H9 (cell line): Measurements from ENCODE around the gene TAAR2. TPM values are rescaled to one million over a fixed set of nuclear protein-coding genes. Genes with fewer than 3 reads are reported as not detected.

Experiments used
- DNase-seq: peaks from one replicate; pipeline ENCODE4 v3.0.0-alpha.2; 2017
- H2AFZ ChIP-seq: one replicate; pipeline ENCODE4 v1.6.1; 2013; ENCODE audit warnings: mild to moderate bottlenecking, low read length, control low read depth, moderate library complexity
- H2AK5ac ChIP-seq: 2 replicates; pipeline ENCODE4 v1.6.1; 2013; ENCODE audit warnings: low read length, control low read depth, mixed read lengths; ENCODE audit not compliant: insufficient read length
- H2BK120ac ChIP-seq: one replicate; pipeline ENCODE4 v1.6.1; 2013; ENCODE audit warnings: low read depth, mild to moderate bottlenecking, low read length, control low read depth, inconsistent platforms; ENCODE audit not compliant: poor library complexity, severe bottlenecking
- H2BK12ac ChIP-seq: 2 replicates; pipeline ENCODE4 v1.6.1; 2013; ENCODE audit warnings: low read length, control low read depth, mixed read lengths, low read depth; ENCODE audit not compliant: insufficient read length
- H2BK15ac ChIP-seq: 2 replicates; pipeline ENCODE4 v1.6.1; 2013; ENCODE audit warnings: low read depth, low read length, control low read depth
- H2BK20ac ChIP-seq: one replicate; pipeline ENCODE4 v1.6.1; 2013; ENCODE audit warnings: low read depth, mild to moderate bottlenecking, low read length, control low read depth, inconsistent platforms; ENCODE audit not compliant: poor library complexity, severe bottlenecking
- H2BK5ac ChIP-seq: 2 replicates; pipeline ENCODE4 v1.6.1; 2013; ENCODE audit warnings: low read length, control low read depth, mixed read lengths; ENCODE audit not compliant: insufficient read length
- H3K14ac ChIP-seq: 2 replicates; pipeline ENCODE4 v1.6.1; 2013; ENCODE audit warnings: low read length, control low read depth; ENCODE audit not compliant: insufficient read depth
- H3K18ac ChIP-seq: 2 replicates; pipeline ENCODE4 v1.6.1; 2013; ENCODE audit warnings: low read depth, mild to moderate bottlenecking, mixed read lengths, low read length, control low read depth; ENCODE audit not compliant: insufficient read length
- H3K23ac ChIP-seq: 2 replicates; pipeline ENCODE4 v1.6.1; 2013; ENCODE audit warnings: low read length, control low read depth, mixed read lengths, low read depth; ENCODE audit not compliant: insufficient read length
- H3K23me2 ChIP-seq: 2 replicates; pipeline ENCODE4 v1.6.1; 2013; ENCODE audit warnings: low read depth, mild to moderate bottlenecking, mixed read lengths, low read length, control low read depth; ENCODE audit not compliant: insufficient read length, poor library complexity, severe bottlenecking
- H3K27ac ChIP-seq: 2 replicates; pipeline ENCODE4 v1.5.1; 2013; ENCODE audit warnings: low read length, control low read depth, mixed read lengths, low read depth; ENCODE audit not compliant: insufficient read length
- H3K27me3 ChIP-seq: 2 replicates; pipeline ENCODE4 v1.6.1; 2013; ENCODE audit warnings: low read length, control low read depth, inconsistent platforms; ENCODE audit not compliant: insufficient read depth
- H3K4ac ChIP-seq: 2 replicates; pipeline ENCODE4 v1.6.1; 2013; ENCODE audit warnings: low read depth, mild to moderate bottlenecking, control low read depth, inconsistent platforms, low read length, moderate library complexity
- H3K4me1 ChIP-seq: 2 replicates; pipeline ENCODE4 v1.6.1; 2013; ENCODE audit warnings: low read length, control low read depth, inconsistent platforms; ENCODE audit not compliant: insufficient read depth
- H3K4me2 ChIP-seq: 2 replicates; pipeline ENCODE4 v1.6.1; 2013; ENCODE audit warnings: low read length, control low read depth, mixed read lengths; ENCODE audit not compliant: insufficient read length, insufficient read depth
- H3K56ac ChIP-seq: 2 replicates; pipeline ENCODE4 v1.6.1; 2013; ENCODE audit warnings: low read depth, mild to moderate bottlenecking, mixed read lengths, low read length, control low read depth; ENCODE audit not compliant: insufficient read length
- H3K79me1 ChIP-seq: 2 replicates; pipeline ENCODE4 v1.6.1; 2013; ENCODE audit warnings: low read depth, mild to moderate bottlenecking, moderate library complexity, low read length, control low read depth, inconsistent platforms; ENCODE audit not compliant: insufficient read depth, poor library complexity, severe bottlenecking
- H3K79me2 ChIP-seq: 2 replicates; pipeline ENCODE4 v1.6.1; 2013; ENCODE audit warnings: low read length, control low read depth, inconsistent platforms; ENCODE audit not compliant: insufficient read depth
- H3K9ac ChIP-seq: 2 replicates; pipeline ENCODE4 v1.6.1; 2013; ENCODE audit warnings: low read length, control low read depth, mixed read lengths; ENCODE audit not compliant: insufficient read length; ENCODE audit errors: extremely low read depth
- H3K9me3 ChIP-seq: one replicate; pipeline ENCODE4 v1.6.1; 2013; ENCODE audit warnings: low read depth, low read length, inconsistent platforms; ENCODE audit not compliant: control insufficient read depth
- H3T11ph ChIP-seq: one replicate; pipeline ENCODE4 v1.6.1; 2013; ENCODE audit warnings: mild to moderate bottlenecking, low read length, control low read depth, inconsistent platforms
- H4K20me1 ChIP-seq: one replicate; pipeline ENCODE4 v1.6.1; 2013; ENCODE audit not compliant: control insufficient read depth, insufficient read length, insufficient read depth
- H4K5ac ChIP-seq: 2 replicates; pipeline ENCODE4 v1.6.1; 2013; ENCODE audit warnings: low read depth, mild to moderate bottlenecking, mixed read lengths, low read length, control low read depth; ENCODE audit not compliant: insufficient read length
- H4K8ac ChIP-seq: replicated peaks from 2 replicates; pipeline ENCODE4 v1.6.1; 2013; ENCODE audit warnings: low read length, control low read depth, mixed read lengths, low read depth; ENCODE audit not compliant: insufficient read length
- H4K91ac ChIP-seq: 2 replicates; pipeline ENCODE4 v1.6.1; 2013; ENCODE audit warnings: low read depth, mild to moderate bottlenecking, moderate library complexity, mixed read lengths, low read length, control low read depth; ENCODE audit not compliant: insufficient read length
- H3K27ac Mint-ChIP-seq, 3 experiments: 2 replicates in 2 of 3; 3 replicates in 1 of 3; pipeline ENCODE4 v1.8.0; 2020 to 2021; ENCODE audit warnings: mixed read lengths in 3 of 3, mild to moderate bottlenecking in 1 of 3, moderate library complexity in 1 of 3
- H3K27me3 Mint-ChIP-seq: 2 replicates; pipeline ENCODE4 v1.8.0; 2021; ENCODE audit warnings: low read depth, mild to moderate bottlenecking, moderate library complexity, mixed read lengths
- H3K36me3 Mint-ChIP-seq, 3 experiments: 2 replicates in 2 of 3; 3 replicates in 1 of 3; pipeline ENCODE4 v1.8.0; 2020 to 2021; ENCODE audit warnings: low read depth in 3 of 3, mixed read lengths in 3 of 3; ENCODE audit not compliant: insufficient read depth in 1 of 3
- H3K4me1 Mint-ChIP-seq, 2 experiments: 2 replicates each; pipeline ENCODE4 v1.8.0; 2020; ENCODE audit warnings: mixed read lengths in 2 of 2
- H3K4me3 Mint-ChIP-seq, 2 experiments: 2 replicates in 1 of 2; 3 replicates in 1 of 2; pipeline ENCODE4 v1.8.0; 2020 to 2021; ENCODE audit warnings: mild to moderate bottlenecking in 2 of 2, mixed read lengths in 2 of 2, moderate library complexity in 1 of 2
- H3K9me3 Mint-ChIP-seq, 2 experiments: 2 replicates in 1 of 2; 3 replicates in 1 of 2; pipeline ENCODE4 v1.8.0; 2020; ENCODE audit warnings: mild to moderate bottlenecking in 2 of 2, mixed read lengths in 2 of 2, moderate library complexity in 1 of 2
- CTCF ChIP-seq: fragments of 200-600 bp; sonication (generic); conservative IDR thresholded peaks from 3 replicates; pipeline ENCODE4 v1.8.0; 2021; ENCODE audit warnings: antibody characterized with exemption, mild to moderate bottlenecking
- WGBS: extraction: QIAGEN DNeasy Blood & Tissue Kit; methylation state at CpG from one replicate; pipeline ENCODE4 v1.1.7; 2013; ENCODE audit warnings: missing lambda C conversion rate, low lambda C conversion rate, mixed read lengths; ENCODE audit not compliant: insufficient read length; ENCODE audit errors: extremely low coverage; 5-methylcytosine and 5-hydroxymethylcytosine counted together
- total RNA-seq: library from RNA; stranded (reverse); gene quantifications from 2 replicates; pipeline ENCODE4 v1.2.1, GENCODE V29; 2021

The TAAR2 gene
- total RNA-seq, 1 experiment from 2014 or later = not detected

- Histone ChIP-seq H3T11ph (no peak overlapping the region), H3K18ac (no peak overlapping the region), H3K14ac (no peak overlapping the region), H3K23ac (no peak overlapping the region), H3K27ac (no peak overlapping the region), H3K79me2 (no peaks in the 10 kb centered on the region), H4K5ac (no peak overlapping the region), H3K27me3 (no peaks in the 10 kb centered on the region), H4K8ac (no peak overlapping the region), H2BK20ac (no peak overlapping the region), H3K9ac (no peak overlapping the region), H2BK15ac (no peak overlapping the region), H2BK12ac (no peak overlapping the region), H3K56ac (no peak overlapping the region), H2AK5ac (no peak overlapping the region), H2BK120ac (no peak overlapping the region), H4K91ac (no peak overlapping the region), H3K4me1 (no peaks in the 10 kb centered on the region), H3K4ac (no peak overlapping the region), H3K9me3 (no peaks in the 10 kb centered on the region), H2AFZ (no peak overlapping the region), H3K4me2 (no peak overlapping the region), H2BK5ac (no peak overlapping the region), H3K79me1 (no peaks in the 10 kb centered on the region), H3K23me2 (no peaks in the 10 kb centered on the region), H4K20me1 (no peaks in the 10 kb centered on the region)
- Mint-ChIP-seq H3K27me3 (no peaks in the 10 kb centered on the region), H3K27ac (no peak overlapping the region), H3K4me1 (no peaks in the 10 kb centered on the region), H3K4me3 (no peak overlapping the region), H3K9me3 (no peaks in the 10 kb centered on the region), H3K36me3 (no peaks in the 10 kb centered on the region)
- DNase-seq = no peak
- no CpG with 5 or more reads among the region's 1 CpG for WGBS
- TF ChIP-seq CTCF = no peak
These were observed 26.4 kb upstream of the TAAR2 start for GRCh38 chr6:132650429-132650828.
